PFSK-1 (cell line): ENCODE results near the gene DCAF17.

Experiments used
- FOXP2 ChIP-seq: optimal IDR thresholded peaks from 2 replicates; pipeline ENCODE3; 2011; ENCODE audit warnings: borderline replicate concordance, control low read depth, inconsistent platforms; ENCODE audit not compliant: insufficient read depth; ENCODE audit errors: extremely low read length, extremely low read depth
- POLR2AphosphoS5 ChIP-seq: IDR thresholded peaks from 2 replicates; pipeline ENCODE4 v1.6.1; 2012; ENCODE audit warnings: low read depth, mild to moderate bottlenecking, control low read depth, low read length, moderate library complexity
- SIN3A ChIP-seq: IDR thresholded peaks from 2 replicates; pipeline ENCODE4 v1.6.1; 2012; ENCODE audit warnings: mild to moderate bottlenecking, low read length, moderate library complexity, borderline replicate concordance; ENCODE audit not compliant: insufficient read depth
- TAF1 ChIP-seq: IDR thresholded peaks from 2 replicates; pipeline ENCODE4 v1.6.1; 2012; ENCODE audit warnings: low read length, control low read depth, borderline replicate concordance; ENCODE audit not compliant: insufficient read depth
- TF ChIP-seq, protein P1 (sequence below), 2 experiments: IDR thresholded peaks; 2 replicates each; pipeline versions ENCODE4 v1.6.1 to v1.8.0; 2011 to 2012; ENCODE audit warnings: low read depth in 2 of 2, low read length in 2 of 2, control low read depth in 1 of 2, inconsistent platforms in 1 of 2, mild to moderate bottlenecking in 1 of 2, moderate library complexity in 1 of 2; ENCODE audit not compliant: insufficient read depth in 1 of 2

Gene DCAF17

DNA sequence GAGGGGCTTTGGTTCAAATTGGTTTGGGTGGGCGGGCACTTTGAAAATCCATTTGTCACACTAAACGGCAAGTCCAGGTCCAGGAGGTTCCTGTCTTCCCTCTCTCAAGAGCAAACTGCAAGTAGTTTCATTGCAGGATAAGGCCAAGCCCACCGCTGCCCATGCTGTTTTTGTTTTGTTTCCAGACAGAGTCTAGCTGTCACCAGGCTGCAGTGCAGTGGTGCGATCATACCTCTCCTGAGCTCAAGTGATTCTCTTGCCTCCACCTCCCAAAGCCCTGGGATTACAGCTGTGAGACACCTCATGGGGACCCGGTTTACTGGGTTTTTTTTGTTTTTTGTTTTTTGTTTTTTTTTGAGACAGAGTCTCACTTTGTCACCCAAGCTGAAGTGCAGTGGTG is 86.4 kb downstream of the DCAF17 start:
- TF ChIP-seq SIN3A (no peak), POLR2AphosphoS5 (no peak), TAF1 (no peak), FOXP2 (no peak)
- TF ChIP-seq, protein P1, sequence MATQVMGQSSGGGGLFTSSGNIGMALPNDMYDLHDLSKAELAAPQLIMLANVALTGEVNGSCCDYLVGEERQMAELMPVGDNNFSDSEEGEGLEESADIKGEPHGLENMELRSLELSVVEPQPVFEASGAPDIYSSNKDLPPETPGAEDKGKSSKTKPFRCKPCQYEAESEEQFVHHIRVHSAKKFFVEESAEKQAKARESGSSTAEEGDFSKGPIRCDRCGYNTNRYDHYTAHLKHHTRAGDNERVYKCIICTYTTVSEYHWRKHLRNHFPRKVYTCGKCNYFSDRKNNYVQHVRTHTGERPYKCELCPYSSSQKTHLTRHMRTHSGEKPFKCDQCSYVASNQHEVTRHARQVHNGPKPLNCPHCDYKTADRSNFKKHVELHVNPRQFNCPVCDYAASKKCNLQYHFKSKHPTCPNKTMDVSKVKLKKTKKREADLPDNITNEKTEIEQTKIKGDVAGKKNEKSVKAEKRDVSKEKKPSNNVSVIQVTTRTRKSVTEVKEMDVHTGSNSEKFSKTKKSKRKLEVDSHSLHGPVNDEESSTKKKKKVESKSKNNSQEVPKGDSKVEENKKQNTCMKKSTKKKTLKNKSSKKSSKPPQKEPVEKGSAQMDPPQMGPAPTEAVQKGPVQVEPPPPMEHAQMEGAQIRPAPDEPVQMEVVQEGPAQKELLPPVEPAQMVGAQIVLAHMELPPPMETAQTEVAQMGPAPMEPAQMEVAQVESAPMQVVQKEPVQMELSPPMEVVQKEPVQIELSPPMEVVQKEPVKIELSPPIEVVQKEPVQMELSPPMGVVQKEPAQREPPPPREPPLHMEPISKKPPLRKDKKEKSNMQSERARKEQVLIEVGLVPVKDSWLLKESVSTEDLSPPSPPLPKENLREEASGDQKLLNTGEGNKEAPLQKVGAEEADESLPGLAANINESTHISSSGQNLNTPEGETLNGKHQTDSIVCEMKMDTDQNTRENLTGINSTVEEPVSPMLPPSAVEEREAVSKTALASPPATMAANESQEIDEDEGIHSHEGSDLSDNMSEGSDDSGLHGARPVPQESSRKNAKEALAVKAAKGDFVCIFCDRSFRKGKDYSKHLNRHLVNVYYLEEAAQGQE (IDR thresholded peaks at IDR 0.05; ENCODE audit: insufficient read depth in 1 of 2, low read depth in 2 of 2, low read length in 2 of 2) = no peak

DNA sequence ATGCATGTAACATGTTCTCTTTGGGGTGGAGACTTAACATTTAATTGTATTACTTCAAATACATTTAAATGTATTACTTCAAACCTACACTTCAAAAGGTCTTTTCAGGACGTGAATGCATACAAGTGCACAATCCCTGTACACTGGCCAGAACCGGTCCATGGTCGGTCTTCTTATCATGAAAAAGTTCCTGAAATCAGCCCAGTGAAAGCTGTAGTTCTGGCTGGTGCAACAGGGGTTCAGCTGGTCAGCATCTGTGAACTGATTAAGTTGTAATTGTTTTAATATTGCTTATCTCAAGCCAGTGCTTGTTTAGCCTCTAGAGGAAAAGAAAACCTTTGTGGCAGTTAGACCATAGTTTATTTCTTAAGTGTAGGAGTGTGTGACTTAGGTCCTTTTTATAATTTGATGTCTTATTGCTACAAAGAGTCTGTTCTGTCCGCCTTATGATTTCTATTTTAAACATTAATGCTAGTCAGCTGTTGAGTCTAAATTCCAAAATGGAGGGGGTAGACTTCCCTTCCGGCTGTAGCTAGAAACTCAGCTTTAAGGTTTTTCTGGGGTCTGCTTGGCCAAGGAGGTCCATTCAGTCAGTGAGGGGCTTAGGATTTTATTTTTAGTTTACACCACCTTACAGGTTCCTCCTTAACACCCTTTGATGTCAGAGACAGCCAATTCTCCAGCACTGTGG is 87.5 kb downstream of the DCAF17 start:
- TF ChIP-seq POLR2AphosphoS5 (no peak), TAF1 (no peak), FOXP2 (no peak), SIN3A (no peak)
- TF ChIP-seq, protein P1 (IDR thresholded peaks at IDR 0.05; ENCODE audit: insufficient read depth in 1 of 2, low read depth in 2 of 2, low read length in 2 of 2) = no peak

GRCh38 chr2:171522052-171522787 is 88.2 kb downstream of the DCAF17 start, which contains the start of gene CYBRD1:
Gene CYBRD1, plus strand, starts transcription at chr2:171522474. Its CDS starts 72 bp downstream, at chr2:171522546.
- TF ChIP-seq FOXP2 (no peak), SIN3A (no peak), TAF1 (no peak), POLR2AphosphoS5 (no peak)
- TF ChIP-seq, protein P1 (IDR thresholded peaks at IDR 0.05; ENCODE audit: insufficient read depth in 1 of 2, low read depth in 2 of 2, low read length in 2 of 2) = no peak

DNA sequence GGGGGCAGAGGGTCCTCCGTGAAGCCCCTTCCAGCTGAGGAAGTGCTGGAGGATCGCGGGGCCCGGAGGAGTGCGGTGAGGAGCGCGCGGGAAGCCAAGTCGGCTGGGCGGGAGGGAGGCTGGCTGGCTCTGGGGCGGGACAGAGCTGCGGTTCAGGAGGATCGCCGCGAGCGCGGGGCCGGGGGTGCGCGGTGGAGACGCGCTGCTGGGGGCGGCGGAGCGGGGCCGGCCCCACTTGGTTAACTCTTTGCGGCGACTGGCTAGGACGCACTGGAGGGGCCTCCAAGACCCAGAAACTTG is 88.7 kb downstream of the DCAF17 start:
- no peak for TF ChIP-seq TAF1
- no peak for TF ChIP-seq FOXP2
- TF ChIP-seq SIN3A = no peak
- TF ChIP-seq POLR2AphosphoS5 = no peak
- TF ChIP-seq, protein P1 (IDR thresholded peaks at IDR 0.05; ENCODE audit: insufficient read depth in 1 of 2, low read depth in 2 of 2, low read length in 2 of 2) = no peak
